PFSK-1 (cell line): ENCODE data around the gene SEL1L2.

ENCODE experiments used
- POLR2AphosphoS5 ChIP-seq: IDR thresholded peaks from 2 replicates; pipeline ENCODE4 v1.6.1; 2012; ENCODE audit warnings: low read depth, mild to moderate bottlenecking, control low read depth, low read length, moderate library complexity
- SIN3A ChIP-seq: IDR thresholded peaks from 2 replicates; pipeline ENCODE4 v1.6.1; 2012; ENCODE audit warnings: mild to moderate bottlenecking, low read length, moderate library complexity, borderline replicate concordance; ENCODE audit not compliant: insufficient read depth
- TAF1 ChIP-seq: IDR thresholded peaks from 2 replicates; pipeline ENCODE4 v1.6.1; 2012; ENCODE audit warnings: low read length, control low read depth, borderline replicate concordance; ENCODE audit not compliant: insufficient read depth

- TF ChIP-seq TAF1 (no peak), POLR2AphosphoS5 (no peak), SIN3A (no peak)
Observed at GRCh38 chr20:13960525-13960924, 29.9 kb downstream of the SEL1L2 start.
